Osteoblast (primary cell): ENCODE data around the gene SLC2A2. TPM values are rescaled to one million over a fixed set of nuclear protein-coding genes. Genes with fewer than 3 reads are reported as not detected.
A peak's percentile ranks its signal among the peaks of the same experiment; 100 is the strongest.

Experiments
- DNase-seq: peaks from one replicate; pipeline ENCODE4 v3.0.0; 2011; ENCODE audit warnings: low spot score, mixed read lengths; ENCODE audit not compliant: insufficient read length; ENCODE audit errors: missing footprints
- H2AFZ ChIP-seq: 2 replicates; pipeline ENCODE4 v1.6.0; 2011; ENCODE audit warnings: mild to moderate bottlenecking, low read length
- H3K27ac ChIP-seq: 2 replicates; pipeline ENCODE4 v1.5.1; 2011; ENCODE audit warnings: mild to moderate bottlenecking, low read depth, low read length, moderate library complexity
- H3K27me3 ChIP-seq: 2 replicates; pipeline ENCODE4 v1.6.0; 2012; ENCODE audit warnings: mild to moderate bottlenecking, control low read depth, inconsistent platforms, low read length, moderate library complexity; ENCODE audit not compliant: insufficient read depth
- H3K36me3 ChIP-seq: 2 replicates; pipeline ENCODE4 v1.5.1; 2011; ENCODE audit warnings: mild to moderate bottlenecking, low read length, control low read depth, moderate library complexity; ENCODE audit not compliant: insufficient read depth
- H3K4me1 ChIP-seq: 2 replicates; pipeline ENCODE4 v1.5.1; 2011; ENCODE audit warnings: mild to moderate bottlenecking, low read length, control low read depth, moderate library complexity; ENCODE audit not compliant: insufficient read depth
- H3K4me2 ChIP-seq: 2 replicates; pipeline ENCODE4 v1.6.0; 2011; ENCODE audit warnings: mild to moderate bottlenecking, low read length; ENCODE audit not compliant: insufficient read depth
- H3K4me3 ChIP-seq: fragments of 200-600 bp; sonication (generic); 3 replicates; pipeline ENCODE4 v1.5.1; 2012; ENCODE audit warnings: mild to moderate bottlenecking, low read length, inconsistent platforms; ENCODE audit not compliant: insufficient read depth
- H3K79me2 ChIP-seq: 2 replicates; pipeline ENCODE4 v1.6.0; 2012; ENCODE audit warnings: mild to moderate bottlenecking, low read length, control low read depth, inconsistent platforms; ENCODE audit not compliant: insufficient read depth
- H3K9me3 ChIP-seq: 2 replicates; pipeline ENCODE4 v1.5.1; 2011; ENCODE audit warnings: low read depth, low read length, control low read depth
- H4K20me1 ChIP-seq: 2 replicates; pipeline ENCODE4 v1.6.0; 2012; ENCODE audit warnings: mild to moderate bottlenecking, low read length, control low read depth; ENCODE audit not compliant: insufficient read depth
- CTCF ChIP-seq: IDR thresholded peaks from 2 replicates; pipeline ENCODE4 v1.5.1; 2011; ENCODE audit warnings: mild to moderate bottlenecking, low read depth, low read length, moderate library complexity; ENCODE audit errors: extremely low read depth
- total RNA-seq: library from RNA; depleted of rRNA; stranded (reverse); fragments of >200 nt; gene quantifications from 2 replicates; pipeline ENCODE4 v1.2.3, GENCODE V29; 2012

SLC2A2 gene
- total RNA-seq, 1 donor: not detected

GRCh38 chr3:170967126-170967525 lies 59.4 kb downstream of the SLC2A2 start:
- H3K36me3 ChIP-seq: no peaks in the 10 kb centered on the region

GRCh38 chr3:170966495-170966894 lies 60.0 kb downstream of the SLC2A2 start:
- H3K4me1 ChIP-seq: peaks cover 8% of the 10 kb centered on the region
- no peaks in the 10 kb centered on the region for H3K79me2 ChIP-seq
- peak; percentile 46 for DNase-seq
- H3K9me3 ChIP-seq: no peaks in the 10 kb centered on the region
- no peak overlapping the region for H2AFZ ChIP-seq
- no peak overlapping the region for H3K27ac ChIP-seq
- no peaks in the 10 kb centered on the region for H3K27me3 ChIP-seq
- H4K20me1 ChIP-seq: no peaks in the 10 kb centered on the region
- H3K4me2 ChIP-seq: no peak overlapping the region
- H3K4me3 ChIP-seq: no peak overlapping the region
- H3K36me3 ChIP-seq: no peaks in the 10 kb centered on the region
- no peak for TF ChIP-seq CTCF

More at GRCh38 chr3:170967126-170967525, 59.4 kb downstream of the SLC2A2 start:
- no peak for TF ChIP-seq CTCF
- Histone ChIP-seq H3K27ac (no peak overlapping the region), H2AFZ (no peak overlapping the region), H3K4me2 (no peak overlapping the region), H3K9me3 (no peaks in the 10 kb centered on the region), H3K27me3 (no peaks in the 10 kb centered on the region), H3K4me1 (peaks cover 3% of the 10 kb centered on the region), H3K79me2 (no peaks in the 10 kb centered on the region), H3K4me3 (no peak overlapping the region), H4K20me1 (no peaks in the 10 kb centered on the region)
- no peak for DNase-seq

GRCh38 chr3:170962411-170962810 lies 64.1 kb downstream of the SLC2A2 start:
- H3K36me3 ChIP-seq: no peaks in the 10 kb centered on the region
- no peak overlapping the region for H3K4me2 ChIP-seq
- no peak overlapping the region for H2AFZ ChIP-seq

More at GRCh38 chr3:170962411-170962810, 64.1 kb downstream of the SLC2A2 start:
- Histone ChIP-seq H3K27ac (no peak overlapping the region), H3K79me2 (no peaks in the 10 kb centered on the region), H3K4me1 (peaks cover 8% of the 10 kb centered on the region), H3K4me3 (no peak overlapping the region), H3K9me3 (no peaks in the 10 kb centered on the region), H3K27me3 (no peaks in the 10 kb centered on the region), H4K20me1 (no peaks in the 10 kb centered on the region)
- no peak for DNase-seq
- TF ChIP-seq CTCF: no peak
